Mammary epithelial cell (primary cell): ENCODE results near the gene NTN1.

Experiments used
- EZH2 ChIP-seq: IDR thresholded peaks from 2 replicates; pipeline ENCODE4 v1.6.1; 2012; ENCODE audit warnings: low read length, inconsistent platforms, borderline replicate concordance
- TF ChIP-seq, protein P1 (sequence below), 2 donors: IDR thresholded peaks in 1 of 2; conservative IDR thresholded peaks in 1 of 2; 2 replicates each; pipeline ENCODE4 v1.5.1; 2011 to 2012; ENCODE audit warnings: inconsistent platforms in 2 of 2, low read length in 2 of 2, mild to moderate bottlenecking in 2 of 2, control low read depth in 1 of 2, low read depth in 1 of 2; ENCODE audit not compliant: insufficient read depth in 1 of 2; ENCODE audit errors: extremely low read depth in 1 of 2

- TF ChIP-seq, protein P1, sequence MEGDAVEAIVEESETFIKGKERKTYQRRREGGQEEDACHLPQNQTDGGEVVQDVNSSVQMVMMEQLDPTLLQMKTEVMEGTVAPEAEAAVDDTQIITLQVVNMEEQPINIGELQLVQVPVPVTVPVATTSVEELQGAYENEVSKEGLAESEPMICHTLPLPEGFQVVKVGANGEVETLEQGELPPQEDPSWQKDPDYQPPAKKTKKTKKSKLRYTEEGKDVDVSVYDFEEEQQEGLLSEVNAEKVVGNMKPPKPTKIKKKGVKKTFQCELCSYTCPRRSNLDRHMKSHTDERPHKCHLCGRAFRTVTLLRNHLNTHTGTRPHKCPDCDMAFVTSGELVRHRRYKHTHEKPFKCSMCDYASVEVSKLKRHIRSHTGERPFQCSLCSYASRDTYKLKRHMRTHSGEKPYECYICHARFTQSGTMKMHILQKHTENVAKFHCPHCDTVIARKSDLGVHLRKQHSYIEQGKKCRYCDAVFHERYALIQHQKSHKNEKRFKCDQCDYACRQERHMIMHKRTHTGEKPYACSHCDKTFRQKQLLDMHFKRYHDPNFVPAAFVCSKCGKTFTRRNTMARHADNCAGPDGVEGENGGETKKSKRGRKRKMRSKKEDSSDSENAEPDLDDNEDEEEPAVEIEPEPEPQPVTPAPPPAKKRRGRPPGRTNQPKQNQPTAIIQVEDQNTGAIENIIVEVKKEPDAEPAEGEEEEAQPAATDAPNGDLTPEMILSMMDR (conservative IDR thresholded peaks at IDR 0.05 in 1 of 2, IDR thresholded peaks at IDR 0.05 in 1 of 2; ENCODE audit: extremely low read depth in 1 of 2, insufficient read depth in 1 of 2, low read depth in 1 of 2, low read length in 2 of 2), result no peak
- TF ChIP-seq EZH2, result no peak
These were observed 210.3 kb downstream of the NTN1 start for GRCh38 chr17:9231449-9232154.
